H1 (cell line): ENCODE results near the gene DNAL1. TPM values are rescaled to one million over a fixed set of nuclear protein-coding genes. Genes with fewer than 3 reads are reported as not detected.

Experiments used
- CTCF ChIA-PET: fragments of 300-600 bp; sonication (Branson Sonifier 250); formaldehyde crosslinking; loops from one replicate; lab custom pipeline; 2021; ENCODE audit not compliant: partially characterized antibody; lab: Charles Lee
- POLR2A ChIA-PET: fragments of 300-600 bp; sonication (Branson Sonifier 250); formaldehyde crosslinking; loops from one replicate; lab custom pipeline; 2021; ENCODE audit warnings: inconsistent platforms; ENCODE audit not compliant: partially characterized antibody; lab: Charles Lee
- DNase-seq, 2 experiments: peaks; one replicate each; pipeline versions ENCODE4 v3.0.0 to v3.0.0-alpha.2; 2010 to 2022; ENCODE audit warnings: low spot score in 2 of 2, low read depth in 1 of 2, mixed read lengths in 1 of 2
- FAIRE-seq: peaks from 2 replicates; lab custom pipeline; 2011; peaks lifted over from hg19 to GRCh38; lab: Jason Lieb, UNC
- H2AFZ ChIP-seq: 2 replicates; pipeline ENCODE4 v1.8.1; 2012; ENCODE audit warnings: low read length, inconsistent platforms
- H2AK5ac ChIP-seq: 2 replicates; pipeline ENCODE4 v1.6.1; 2013; ENCODE audit warnings: low read depth, low read length
- H2BK120ac ChIP-seq: replicated peaks from 2 replicates; pipeline ENCODE3; 2013; ENCODE audit warnings: low read depth, low read length, inconsistent platforms
- H2BK12ac ChIP-seq: 2 replicates; pipeline ENCODE4 v1.6.1; 2013; ENCODE audit warnings: low read depth, low read length
- H2BK15ac ChIP-seq: 2 replicates; pipeline ENCODE4 v1.6.1; 2013; ENCODE audit warnings: low read length
- H2BK20ac ChIP-seq: 2 replicates; pipeline ENCODE4 v1.6.1; 2013; ENCODE audit warnings: low read length
- H2BK5ac ChIP-seq: 2 replicates; pipeline ENCODE4 v1.6.1; 2013; ENCODE audit warnings: low read depth, low read length
- H3K14ac ChIP-seq: 2 replicates; pipeline ENCODE4 v1.6.1; 2013; ENCODE audit warnings: inconsistent platforms; ENCODE audit not compliant: insufficient read length
- H3K18ac ChIP-seq: 2 replicates; pipeline ENCODE4 v1.6.1; 2013; ENCODE audit warnings: low read length; ENCODE audit errors: extremely low read depth
- H3K23ac ChIP-seq: 2 replicates; pipeline ENCODE4 v1.6.1; 2013; ENCODE audit warnings: inconsistent platforms; ENCODE audit not compliant: insufficient read length
- H3K23me2 ChIP-seq: 2 replicates; pipeline ENCODE4 v1.6.1; 2013; ENCODE audit warnings: low read depth, low read length
- H3K27ac ChIP-seq: 2 replicates; pipeline ENCODE4 v1.6.1; 2011; ENCODE audit warnings: low read depth, low read length, inconsistent platforms
- H3K27me3 ChIP-seq, 4 experiments: replicated peaks in 1 of 4; 1 replicate in 1 of 4; 2 replicates in 3 of 4; pipeline versions ENCODE4 v1.6.1 to v1.8.1; 2011 to 2013; ENCODE audit warnings: low read length in 3 of 4, mild to moderate bottlenecking in 3 of 4, inconsistent platforms in 2 of 4, mixed read lengths in 2 of 4, moderate library complexity in 1 of 4; ENCODE audit not compliant: control insufficient read depth in 3 of 4, insufficient read depth in 3 of 4; ENCODE audit errors: extremely low read depth in 1 of 4
- H3K36me3 ChIP-seq, 4 experiments: 2 replicates each; pipeline versions ENCODE4 v1.6.1 to v1.8.1; 2011 to 2013; ENCODE audit warnings: mild to moderate bottlenecking in 4 of 4, low read length in 3 of 4, moderate library complexity in 2 of 4, control low read depth in 1 of 4, inconsistent platforms in 1 of 4; ENCODE audit not compliant: insufficient read depth in 4 of 4, control insufficient read depth in 2 of 4
- H3K4ac ChIP-seq: replicated peaks from 2 replicates; pipeline ENCODE3; 2013; ENCODE audit warnings: low read length, low read depth, mixed read lengths, inconsistent platforms; ENCODE audit not compliant: insufficient read length
- H3K4me1 ChIP-seq, 4 experiments: replicated peaks in 1 of 4; 1 replicate in 1 of 4; 2 replicates in 3 of 4; pipeline versions ENCODE4 v1.6.1 to v1.8.1; 2011 to 2013; ENCODE audit warnings: low read length in 3 of 4, inconsistent platforms in 2 of 4, mixed read lengths in 1 of 4; ENCODE audit not compliant: insufficient read depth in 4 of 4, control insufficient read depth in 3 of 4
- H3K4me2 ChIP-seq, 2 experiments: 2 replicates each; pipeline versions ENCODE4 v1.6.1 to v1.8.1; 2011 to 2013; ENCODE audit warnings: low read depth in 2 of 2, low read length in 2 of 2, control low read depth in 1 of 2, inconsistent platforms in 1 of 2, mild to moderate bottlenecking in 1 of 2; ENCODE audit not compliant: insufficient read depth in 1 of 2
- H3K4me3 ChIP-seq, 4 experiments: fragments of 200-600, 300-600 bp in 1 of 4; sonication (generic), shearing (Covaris generic), sonication (Bioruptor Twin) in 1 of 4; 2 replicates each; pipeline versions ENCODE4 v1.5.1 to v1.8.1; 2011 to 2016; ENCODE audit warnings: low read length in 4 of 4, low read depth in 3 of 4, control low read depth in 2 of 4, inconsistent platforms in 2 of 4, mild to moderate bottlenecking in 2 of 4, mixed read lengths in 1 of 4, moderate library complexity in 1 of 4; ENCODE audit not compliant: insufficient read depth in 2 of 4; ENCODE audit errors: extremely low read depth in 1 of 4
- H3K56ac ChIP-seq: replicated peaks from 2 replicates; pipeline ENCODE3; 2013; ENCODE audit warnings: low read depth, mild to moderate bottlenecking, mixed read lengths, low read length, inconsistent platforms; ENCODE audit not compliant: insufficient read length
- H3K79me1 ChIP-seq: 2 replicates; pipeline ENCODE4 v1.6.1; 2013; ENCODE audit warnings: low read depth, low read length, control low read depth
- H3K79me2 ChIP-seq, 2 experiments: 2 replicates each; pipeline versions ENCODE4 v1.6.1 to v1.8.1; 2012 to 2013; ENCODE audit warnings: low read length in 2 of 2, mild to moderate bottlenecking in 2 of 2, inconsistent platforms in 1 of 2; ENCODE audit not compliant: insufficient read depth in 2 of 2, control insufficient read depth in 1 of 2
- H3K9ac ChIP-seq, 4 experiments: replicated peaks in 1 of 4; 1 replicate in 1 of 4; 2 replicates in 3 of 4; pipeline versions ENCODE4 v1.6.1 to v1.8.1; 2011 to 2013; ENCODE audit warnings: low read depth in 3 of 4, low read length in 3 of 4, control low read depth in 2 of 4, mild to moderate bottlenecking in 2 of 4, moderate library complexity in 2 of 4, inconsistent platforms in 1 of 4; ENCODE audit errors: extremely low read depth in 1 of 4
- H3K9me3 ChIP-seq, 2 experiments: 2 replicates each; pipeline versions ENCODE4 v1.6.1 to v1.8.1; 2012 to 2013; ENCODE audit warnings: mild to moderate bottlenecking in 2 of 2, moderate library complexity in 2 of 2, control low read depth in 1 of 2, inconsistent platforms in 1 of 2, low read depth in 1 of 2, low read length in 1 of 2, mixed read lengths in 1 of 2; ENCODE audit not compliant: insufficient read depth in 2 of 2
- H4K20me1 ChIP-seq, 2 experiments: replicated peaks in 1 of 2; 2 replicates each; pipeline versions ENCODE3 to v1.8.1; 2011 to 2013; ENCODE audit warnings: inconsistent platforms in 2 of 2, low read length in 2 of 2, mild to moderate bottlenecking in 1 of 2; ENCODE audit not compliant: insufficient read depth in 2 of 2, control insufficient read depth in 1 of 2
- H4K5ac ChIP-seq: 2 replicates; pipeline ENCODE4 v1.6.1; 2013; ENCODE audit warnings: low read length, low read depth, mixed read lengths, inconsistent platforms; ENCODE audit not compliant: insufficient read length
- H4K8ac ChIP-seq: 2 replicates; pipeline ENCODE4 v1.8.0; 2013; ENCODE audit warnings: mild to moderate bottlenecking, moderate library complexity, low read length, inconsistent platforms; ENCODE audit not compliant: insufficient read depth; ENCODE audit errors: extremely low read depth
- H4K91ac ChIP-seq: replicated peaks from 2 replicates; pipeline ENCODE3; 2013; ENCODE audit warnings: low read length, mixed read lengths, inconsistent platforms; ENCODE audit not compliant: insufficient read length
- ASH2L ChIP-seq: fragments of 200-600, 300-600 bp; sonication (generic); IDR thresholded peaks from one replicate; pipeline ENCODE4 v1.7.1; 2017; ENCODE audit warnings: low read length
- CBX8 ChIP-seq: fragments of 300-800, 300-1000 bp; sonication (generic); IDR thresholded peaks from 2 replicates; pipeline ENCODE4 v1.7.1; 2016; ENCODE audit warnings: low read depth, low read length, borderline replicate concordance
- JUN ChIP-seq: IDR thresholded peaks from 2 replicates; pipeline ENCODE4 v1.6.1; 2011; ENCODE audit warnings: low read depth, mild to moderate bottlenecking, improper control_type of control experiment, low read length
- POLR2A ChIP-seq, 2 experiments: IDR thresholded peaks; 1 replicate in 1 of 2; 2 replicates in 1 of 2; pipeline ENCODE4 v1.6.1; 2011; ENCODE audit warnings: low read depth in 2 of 2, low read length in 2 of 2, mild to moderate bottlenecking in 2 of 2; ENCODE audit errors: control extremely low read depth in 1 of 2
- POU5F1 ChIP-seq: IDR thresholded peaks from 2 replicates; pipeline ENCODE4 v1.6.1; 2011; ENCODE audit warnings: low read depth, mild to moderate bottlenecking, low read length, moderate library complexity
- RBBP5 ChIP-seq: IDR thresholded peaks from 2 replicates; pipeline ENCODE4 v1.7.1; 2012; ENCODE audit warnings: low read depth, mild to moderate bottlenecking, inconsistent platforms, low read length, moderate library complexity, borderline replicate concordance
- RXRA ChIP-seq: IDR thresholded peaks from 2 replicates; pipeline ENCODE4 v1.6.1; 2011; ENCODE audit warnings: low read depth, mild to moderate bottlenecking, low read length, moderate library complexity; ENCODE audit not compliant: insufficient read depth
- SP4 ChIP-seq: IDR thresholded peaks from 2 replicates; pipeline ENCODE4 v1.6.1; 2012; ENCODE audit warnings: low read length, inconsistent platforms
- TBP ChIP-seq: IDR thresholded peaks from 2 replicates; pipeline ENCODE4 v1.6.1; 2011; ENCODE audit warnings: low read depth, low read length, improper control_type of control experiment
- TEAD4 ChIP-seq: IDR thresholded peaks from 2 replicates; pipeline ENCODE4 v1.6.1; 2012; ENCODE audit warnings: low read depth, low read length, inconsistent platforms, mixed read lengths
- WGBS, 2 experiments: shearing (Covaris generic) in 1 of 2; methylation state at CpG; one replicate each; pipeline versions ENCODE4 v1.1.6 to v1.1.7; 2013 to 2015; ENCODE audit warnings: low lambda C conversion rate in 2 of 2, mixed read lengths in 2 of 2, inconsistent platforms in 1 of 2, low coverage in 1 of 2, missing lambda C conversion rate in 1 of 2; ENCODE audit not compliant: insufficient replicate concordance in 2 of 2, insufficient coverage in 1 of 2, insufficient read length in 1 of 2; ENCODE audit errors: extremely low coverage in 1 of 2, missing lambda C conversion rate in 1 of 2; 5-methylcytosine and 5-hydroxymethylcytosine counted together
- polyA plus RNA-seq, 7 experiments: library from polyadenylated mRNA; depleted of rRNA in 3 of 7; stranded (reverse) in 5 of 7; unstranded in 2 of 7; fragments of >200 nt in 5 of 7; fragments of 200-250 nt in 2 of 7; gene quantifications; 1 replicate in 5 of 7; 2 replicates in 1 of 7; 4 replicates in 1 of 7; pipeline versions ENCODE4 v1.2.1 to v1.2.3, GENCODE V29; 2011 to 2013; ENCODE audit warnings: missing spikeins in 2 of 7, mixed read lengths in 2 of 7
- total RNA-seq: library from RNA; stranded (reverse); fragmentation: NEBNext Ultra II Directional; extraction: Animal tissue kit (Norgen Biotek cat#: 25700); gene quantifications from 2 replicates; pipeline ENCODE4 v1.2.1, GENCODE V29; 2021
- TF ChIP-seq, protein P1 (sequence below): IDR thresholded peaks from 2 replicates; pipeline ENCODE4 v1.6.1; 2012; ENCODE audit warnings: inconsistent platforms

The DNAL1 gene
- total and polyA plus RNA-seq, 2 of the 8 experiments (the other 6 are each of a cell fraction or from before 2014, with no cell fraction given) = 2.8 to 16.8 TPM

DNA sequence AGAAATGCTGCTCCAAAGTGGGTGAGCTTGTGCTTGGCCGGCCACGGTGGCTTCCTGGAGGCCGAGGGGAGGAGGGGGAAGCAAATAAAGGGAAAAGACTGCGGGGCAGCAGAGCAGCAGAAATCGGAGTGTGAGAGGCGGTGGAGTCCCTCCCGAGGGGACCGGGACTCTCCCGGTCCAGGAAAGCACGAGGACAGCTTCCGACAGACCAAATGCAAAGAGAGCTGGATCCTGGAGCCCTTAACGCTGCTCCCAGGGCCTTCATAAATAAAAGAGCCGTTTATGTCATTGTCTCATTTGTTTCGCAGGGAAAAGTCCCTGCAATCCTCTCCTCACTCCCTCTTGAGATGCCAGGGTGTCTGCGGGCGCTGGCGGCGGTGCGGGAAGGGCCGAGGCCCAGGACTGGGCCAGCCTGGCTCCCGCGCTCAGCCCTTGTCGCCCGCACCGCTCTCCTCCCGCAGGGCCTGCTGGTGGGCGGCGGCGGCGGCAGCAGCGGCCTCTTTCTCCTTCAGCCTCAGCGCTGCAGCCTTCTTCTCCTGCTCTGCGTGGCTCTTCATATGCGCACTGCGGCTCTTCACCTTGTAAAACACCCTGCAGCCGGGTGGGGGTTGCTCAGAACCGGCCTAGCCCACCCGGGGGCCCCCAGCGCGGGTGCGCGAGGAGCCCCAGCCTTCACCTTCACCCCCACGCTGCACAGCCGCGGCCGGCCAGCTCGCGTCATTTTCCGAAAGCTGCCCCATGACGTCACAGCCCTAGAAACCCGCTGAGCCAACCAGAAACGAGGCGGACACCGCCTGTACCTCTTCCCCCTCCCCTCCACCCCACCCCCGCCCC, 73.8 kb downstream of the DNAL1 start:
- DNase-seq = peak in 1 of 2 experiments; percentile 92
- H2BK15ac ChIP-seq = 0 out of 2 replicates have a peak overlapping the region, but pooled peaks have one; percentile 81
- H2BK20ac ChIP-seq = no peak overlapping the region
- H4K5ac ChIP-seq = peak overlapping the region; percentile 58
- no peak overlapping the region; the same call in 1 of the 2 replicates for H2AK5ac ChIP-seq
- peaks cover 2% of the 10 kb centered on the region; the same call in 1 of the 2 replicates for H3K79me1 ChIP-seq
- peak overlapping the region; percentile 84; the same call in 1 of the 2 replicates for H2BK12ac ChIP-seq
- H3K9me3 ChIP-seq = no peaks in the 10 kb centered on the region
- H4K91ac ChIP-seq = peak overlapping the region; percentile 67
- peaks cover 4 to 6% of the 10 kb centered on the region in 2 experiments for H4K20me1 ChIP-seq
- peaks cover 16 to 32% (median 24%) of the 10 kb centered on the region in 4 experiments for H3K4me1 ChIP-seq
- H3K23ac ChIP-seq = no peak overlapping the region
- H2BK120ac ChIP-seq = no peak overlapping the region
- peak overlapping the region; percentile 85; the same call in 1 of the 2 replicates for H4K8ac ChIP-seq
- CTCF ChIA-PET = interaction anchor here (0.8 to 1.7 kb wide), 9 partner anchors 8 to 195 kb away, joined by 3 to 10 read pairs (median 4); no protein-coding TSS in a partner anchor
- peak overlapping the region; percentile 57 for H3K27ac ChIP-seq
- peak overlapping the region; percentile 52; the same call in 1 of the 2 replicates for H2BK5ac ChIP-seq
- H3K4ac ChIP-seq = peak overlapping the region; percentile 82
- POLR2A ChIA-PET = interaction anchor here (1.2 to 3.4 kb wide), 5 partner anchors 9 to 53 kb away, joined by 3 to 11 read pairs (median 5); a partner anchor contains a TSS
- H3K27me3 ChIP-seq = peaks cover 0 to 6% (median 2%) of the 10 kb centered on the region in 4 experiments; a peak in 3 of 7 replicates
- H3K18ac ChIP-seq = peak overlapping the region; percentile 78
- H3K9ac ChIP-seq = peak overlapping the region in 3 of 4 experiments; percentile 35 to 57 (median 49); a peak in 5 of 7 replicates
- H3K4me2 ChIP-seq = peak overlapping the region; percentile 83 to 95
- H3K56ac ChIP-seq = no peak overlapping the region
- WGBS, 2 experiments = 9% methylated on average over 45 of the region's 55 CpGs; no CpG with 5 or more reads in 1 of the 2 experiments
- no peak overlapping the region for H2AFZ ChIP-seq
- H3K23me2 ChIP-seq = peaks cover 19% of the 10 kb centered on the region
- H3K36me3 ChIP-seq = peaks cover 0 to 6% (median 0%) of the 10 kb centered on the region in 4 experiments; a peak in 1 of 8 replicates
- H3K79me2 ChIP-seq = 0 out of 4 replicates have a peak, but pooled peaks cover 0 to under 1% of the 10 kb centered on the region in 2 experiments
- FAIRE-seq = no peak
- peak overlapping the region; percentile 43 to 79 (median 66) for H3K4me3 ChIP-seq
- no peak overlapping the region for H3K14ac ChIP-seq
- TF ChIP-seq RBBP5 = no peak
- peak in 1 of 2 experiments; percentile 27; a peak in 1 of 3 replicates for TF ChIP-seq POLR2A (IDR thresholded peaks at IDR 0.05; ENCODE audit: control extremely low read depth in 1 of 2, low read depth in 2 of 2, low read length in 2 of 2)
- TF ChIP-seq CBX8 = no peak
- no peak for TF ChIP-seq POU5F1
- no peak for TF ChIP-seq JUN
- no peak for TF ChIP-seq SP4
- no peak for TF ChIP-seq RXRA
- peak; percentile 39 for TF ChIP-seq ASH2L
- no peak for TF ChIP-seq TEAD4
- TF ChIP-seq TBP = no peak
- TF ChIP-seq, protein P1, sequence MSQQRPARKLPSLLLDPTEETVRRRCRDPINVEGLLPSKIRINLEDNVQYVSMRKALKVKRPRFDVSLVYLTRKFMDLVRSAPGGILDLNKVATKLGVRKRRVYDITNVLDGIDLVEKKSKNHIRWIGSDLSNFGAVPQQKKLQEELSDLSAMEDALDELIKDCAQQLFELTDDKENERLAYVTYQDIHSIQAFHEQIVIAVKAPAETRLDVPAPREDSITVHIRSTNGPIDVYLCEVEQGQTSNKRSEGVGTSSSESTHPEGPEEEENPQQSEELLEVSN = no peak
